WERI-Rb-1 (cell line): Measurements from ENCODE around the gene DFFA.

ENCODE experiments used
- DNase-seq: peaks from one replicate; pipeline ENCODE4 v3.0.0-alpha.2; 2020
- H3K27ac ChIP-seq: fragments of 250-450 bp; sonication (Bioruptor Pico); 2 replicates; pipeline ENCODE4 v1.5.1; 2020; ENCODE audit warnings: mild to moderate bottlenecking, moderate library complexity
- H3K27me3 ChIP-seq: fragments of 250-450 bp; sonication (Bioruptor Pico); 2 replicates; pipeline ENCODE4 v1.5.1; 2021; ENCODE audit warnings: mild to moderate bottlenecking, low read depth, moderate library complexity; ENCODE audit not compliant: insufficient read depth, severe bottlenecking
- H3K36me3 ChIP-seq: fragments of 250-450 bp; sonication (Bioruptor Pico); 2 replicates; pipeline ENCODE4 v1.5.1; 2020; ENCODE audit warnings: mild to moderate bottlenecking, moderate library complexity
- H3K4me3 ChIP-seq: 2 replicates; pipeline ENCODE4 v1.5.1; 2011; ENCODE audit warnings: low read depth, mild to moderate bottlenecking, control low read depth, low read length
- H3K9me3 ChIP-seq: fragments of 250-450 bp; sonication (Bioruptor Pico); 2 replicates; pipeline ENCODE4 v1.5.1; 2021; ENCODE audit warnings: mild to moderate bottlenecking, moderate library complexity; ENCODE audit not compliant: severe bottlenecking
- CTCF ChIP-seq: IDR thresholded peaks from 2 replicates; pipeline ENCODE4 v1.5.1; 2011; ENCODE audit warnings: low read depth, mild to moderate bottlenecking, control low read depth, inconsistent platforms, low read length

The DFFA gene

GRCh38 chr1:10490286-10490970, 18.1 kb upstream of the DFFA start:
- Histone ChIP-seq H3K27ac (no peak overlapping the region), H3K9me3 (no peaks in the 10 kb centered on the region), H3K4me3 (no peak overlapping the region), H3K27me3 (no peaks in the 10 kb centered on the region), H3K36me3 (no peaks in the 10 kb centered on the region)
- no peak for TF ChIP-seq CTCF
- DNase-seq = no peak

- Histone ChIP-seq H3K27me3 (no peaks in the 10 kb centered on the region), H3K4me3 (no peak overlapping the region), H3K9me3 (no peaks in the 10 kb centered on the region), H3K27ac (no peak overlapping the region), H3K36me3 (no peaks in the 10 kb centered on the region)
- DNase-seq = no peak
- TF ChIP-seq CTCF = no peak
Observed at GRCh38 chr1:10489291-10490055, 17.1 kb upstream of the DFFA start.

- no peak overlapping the region for H3K4me3 ChIP-seq
- no peak for TF ChIP-seq CTCF
- peaks cover 3% of the 10 kb centered on the region; the same call in 1 of the 2 replicates for H3K36me3 ChIP-seq
- H3K27ac ChIP-seq = no peak overlapping the region
- no peak for DNase-seq
- H3K27me3 ChIP-seq = no peaks in the 10 kb centered on the region
- no peaks in the 10 kb centered on the region for H3K9me3 ChIP-seq
Observed at GRCh38 chr1:10484521-10484920, 12.2 kb upstream of the DFFA start.

- TF ChIP-seq CTCF = no peak
- no peak for DNase-seq
- H3K9me3 ChIP-seq = no peaks in the 10 kb centered on the region
Observed at GRCh38 chr1:10480614-10481013, 8.3 kb upstream of the DFFA start.

GRCh38 chr1:10479296-10479695, 7.0 kb upstream of the DFFA start:
- TF ChIP-seq CTCF = no peak
- Histone ChIP-seq H3K27ac (no peak overlapping the region), H3K27me3 (no peaks in the 10 kb centered on the region), H3K36me3 (peaks cover 5% of the 10 kb centered on the region; the same call in 1 of the 2 replicates), H3K4me3 (no peak overlapping the region), H3K9me3 (no peaks in the 10 kb centered on the region)
- no peak for DNase-seq

More at GRCh38 chr1:10480614-10481013, 8.3 kb upstream of the DFFA start:
- peaks cover 5% of the 10 kb centered on the region; the same call in 1 of the 2 replicates for H3K36me3 ChIP-seq
- no peak overlapping the region for H3K4me3 ChIP-seq
- no peaks in the 10 kb centered on the region for H3K27me3 ChIP-seq
- H3K27ac ChIP-seq = no peak overlapping the region
